H9 (cell line): ENCODE results near the gene GSK3A. TPM values are rescaled to one million over a fixed set of nuclear protein-coding genes. Genes with fewer than 3 reads are reported as not detected.

ENCODE experiments used
- DNase-seq: peaks from one replicate; pipeline ENCODE4 v3.0.0-alpha.2; 2017
- H2AFZ ChIP-seq: one replicate; pipeline ENCODE4 v1.6.1; 2013; ENCODE audit warnings: mild to moderate bottlenecking, low read length, control low read depth, moderate library complexity
- H2AK5ac ChIP-seq: 2 replicates; pipeline ENCODE4 v1.6.1; 2013; ENCODE audit warnings: low read length, control low read depth, mixed read lengths; ENCODE audit not compliant: insufficient read length
- H2BK120ac ChIP-seq: one replicate; pipeline ENCODE4 v1.6.1; 2013; ENCODE audit warnings: low read depth, mild to moderate bottlenecking, low read length, control low read depth, inconsistent platforms; ENCODE audit not compliant: poor library complexity, severe bottlenecking
- H2BK12ac ChIP-seq: 2 replicates; pipeline ENCODE4 v1.6.1; 2013; ENCODE audit warnings: low read length, control low read depth, mixed read lengths, low read depth; ENCODE audit not compliant: insufficient read length
- H2BK15ac ChIP-seq: 2 replicates; pipeline ENCODE4 v1.6.1; 2013; ENCODE audit warnings: low read depth, low read length, control low read depth
- H2BK20ac ChIP-seq: one replicate; pipeline ENCODE4 v1.6.1; 2013; ENCODE audit warnings: low read depth, mild to moderate bottlenecking, low read length, control low read depth, inconsistent platforms; ENCODE audit not compliant: poor library complexity, severe bottlenecking
- H2BK5ac ChIP-seq: 2 replicates; pipeline ENCODE4 v1.6.1; 2013; ENCODE audit warnings: low read length, control low read depth, mixed read lengths; ENCODE audit not compliant: insufficient read length
- H3K14ac ChIP-seq: 2 replicates; pipeline ENCODE4 v1.6.1; 2013; ENCODE audit warnings: low read length, control low read depth; ENCODE audit not compliant: insufficient read depth
- H3K18ac ChIP-seq: 2 replicates; pipeline ENCODE4 v1.6.1; 2013; ENCODE audit warnings: low read depth, mild to moderate bottlenecking, mixed read lengths, low read length, control low read depth; ENCODE audit not compliant: insufficient read length
- H3K23ac ChIP-seq: 2 replicates; pipeline ENCODE4 v1.6.1; 2013; ENCODE audit warnings: low read length, control low read depth, mixed read lengths, low read depth; ENCODE audit not compliant: insufficient read length
- H3K23me2 ChIP-seq: 2 replicates; pipeline ENCODE4 v1.6.1; 2013; ENCODE audit warnings: low read depth, mild to moderate bottlenecking, mixed read lengths, low read length, control low read depth; ENCODE audit not compliant: insufficient read length, poor library complexity, severe bottlenecking
- H3K27ac ChIP-seq: 2 replicates; pipeline ENCODE4 v1.5.1; 2013; ENCODE audit warnings: low read length, control low read depth, mixed read lengths, low read depth; ENCODE audit not compliant: insufficient read length
- H3K27me3 ChIP-seq: 2 replicates; pipeline ENCODE4 v1.6.1; 2013; ENCODE audit warnings: low read length, control low read depth, inconsistent platforms; ENCODE audit not compliant: insufficient read depth
- H3K4ac ChIP-seq: 2 replicates; pipeline ENCODE4 v1.6.1; 2013; ENCODE audit warnings: low read depth, mild to moderate bottlenecking, control low read depth, inconsistent platforms, low read length, moderate library complexity
- H3K4me1 ChIP-seq: 2 replicates; pipeline ENCODE4 v1.6.1; 2013; ENCODE audit warnings: low read length, control low read depth, inconsistent platforms; ENCODE audit not compliant: insufficient read depth
- H3K4me2 ChIP-seq: 2 replicates; pipeline ENCODE4 v1.6.1; 2013; ENCODE audit warnings: low read length, control low read depth, mixed read lengths; ENCODE audit not compliant: insufficient read length, insufficient read depth
- H3K56ac ChIP-seq: 2 replicates; pipeline ENCODE4 v1.6.1; 2013; ENCODE audit warnings: low read depth, mild to moderate bottlenecking, mixed read lengths, low read length, control low read depth; ENCODE audit not compliant: insufficient read length
- H3K79me1 ChIP-seq: 2 replicates; pipeline ENCODE4 v1.6.1; 2013; ENCODE audit warnings: low read depth, mild to moderate bottlenecking, moderate library complexity, low read length, control low read depth, inconsistent platforms; ENCODE audit not compliant: insufficient read depth, poor library complexity, severe bottlenecking
- H3K79me2 ChIP-seq: 2 replicates; pipeline ENCODE4 v1.6.1; 2013; ENCODE audit warnings: low read length, control low read depth, inconsistent platforms; ENCODE audit not compliant: insufficient read depth
- H3K9ac ChIP-seq: 2 replicates; pipeline ENCODE4 v1.6.1; 2013; ENCODE audit warnings: low read length, control low read depth, mixed read lengths; ENCODE audit not compliant: insufficient read length; ENCODE audit errors: extremely low read depth
- H3K9me3 ChIP-seq: one replicate; pipeline ENCODE4 v1.6.1; 2013; ENCODE audit warnings: low read depth, low read length, inconsistent platforms; ENCODE audit not compliant: control insufficient read depth
- H3T11ph ChIP-seq: one replicate; pipeline ENCODE4 v1.6.1; 2013; ENCODE audit warnings: mild to moderate bottlenecking, low read length, control low read depth, inconsistent platforms
- H4K20me1 ChIP-seq: one replicate; pipeline ENCODE4 v1.6.1; 2013; ENCODE audit not compliant: control insufficient read depth, insufficient read length, insufficient read depth
- H4K5ac ChIP-seq: 2 replicates; pipeline ENCODE4 v1.6.1; 2013; ENCODE audit warnings: low read depth, mild to moderate bottlenecking, mixed read lengths, low read length, control low read depth; ENCODE audit not compliant: insufficient read length
- H4K8ac ChIP-seq: replicated peaks from 2 replicates; pipeline ENCODE4 v1.6.1; 2013; ENCODE audit warnings: low read length, control low read depth, mixed read lengths, low read depth; ENCODE audit not compliant: insufficient read length
- H4K91ac ChIP-seq: 2 replicates; pipeline ENCODE4 v1.6.1; 2013; ENCODE audit warnings: low read depth, mild to moderate bottlenecking, moderate library complexity, mixed read lengths, low read length, control low read depth; ENCODE audit not compliant: insufficient read length
- H3K27ac Mint-ChIP-seq, 3 experiments: 2 replicates in 2 of 3; 3 replicates in 1 of 3; pipeline ENCODE4 v1.8.0; 2020 to 2021; ENCODE audit warnings: mixed read lengths in 3 of 3, mild to moderate bottlenecking in 1 of 3, moderate library complexity in 1 of 3
- H3K27me3 Mint-ChIP-seq: 2 replicates; pipeline ENCODE4 v1.8.0; 2021; ENCODE audit warnings: low read depth, mild to moderate bottlenecking, moderate library complexity, mixed read lengths
- H3K36me3 Mint-ChIP-seq, 3 experiments: 2 replicates in 2 of 3; 3 replicates in 1 of 3; pipeline ENCODE4 v1.8.0; 2020 to 2021; ENCODE audit warnings: low read depth in 3 of 3, mixed read lengths in 3 of 3; ENCODE audit not compliant: insufficient read depth in 1 of 3
- H3K4me1 Mint-ChIP-seq, 2 experiments: 2 replicates each; pipeline ENCODE4 v1.8.0; 2020; ENCODE audit warnings: mixed read lengths in 2 of 2
- H3K4me3 Mint-ChIP-seq, 2 experiments: 2 replicates in 1 of 2; 3 replicates in 1 of 2; pipeline ENCODE4 v1.8.0; 2020 to 2021; ENCODE audit warnings: mild to moderate bottlenecking in 2 of 2, mixed read lengths in 2 of 2, moderate library complexity in 1 of 2
- H3K9me3 Mint-ChIP-seq, 2 experiments: 2 replicates in 1 of 2; 3 replicates in 1 of 2; pipeline ENCODE4 v1.8.0; 2020; ENCODE audit warnings: mild to moderate bottlenecking in 2 of 2, mixed read lengths in 2 of 2, moderate library complexity in 1 of 2
- CTCF ChIP-seq: fragments of 200-600 bp; sonication (generic); conservative IDR thresholded peaks from 3 replicates; pipeline ENCODE4 v1.8.0; 2021; ENCODE audit warnings: antibody characterized with exemption, mild to moderate bottlenecking
- WGBS: extraction: QIAGEN DNeasy Blood & Tissue Kit; methylation state at CpG from one replicate; pipeline ENCODE4 v1.1.7; 2013; ENCODE audit warnings: missing lambda C conversion rate, low lambda C conversion rate, mixed read lengths; ENCODE audit not compliant: insufficient read length; ENCODE audit errors: extremely low coverage; 5-methylcytosine and 5-hydroxymethylcytosine counted together
- total RNA-seq: library from RNA; stranded (reverse); gene quantifications from 2 replicates; pipeline ENCODE4 v1.2.1, GENCODE V29; 2021

Gene GSK3A
- total RNA-seq, 1 experiment from 2014 or later: 52.4 TPM

DNA sequence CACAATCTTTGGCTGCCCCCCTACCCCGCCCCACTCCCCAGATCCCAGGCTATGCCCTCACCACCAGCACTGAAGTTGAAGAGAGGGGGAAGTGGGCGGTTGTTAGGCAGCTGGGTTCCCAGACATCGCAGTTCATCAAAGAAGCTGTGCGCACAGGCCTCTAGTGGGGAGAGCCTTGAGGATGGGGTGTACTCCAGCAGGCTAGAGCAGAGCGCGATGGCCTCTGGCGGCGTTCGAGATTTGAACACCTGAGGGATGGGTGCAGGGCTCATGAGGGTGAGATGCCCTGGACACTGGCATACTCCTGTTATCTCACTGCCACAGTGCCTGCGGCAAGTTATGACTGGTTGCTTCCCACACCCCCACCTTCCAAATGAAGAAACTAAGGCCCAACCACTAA, 10.0 kb downstream of the GSK3A start:
- Histone ChIP-seq H3K79me2 (no peaks in the 10 kb centered on the region), H2BK12ac (no peak overlapping the region), H2BK15ac (no peak overlapping the region), H3K23ac (no peak overlapping the region), H3K9ac (no peak overlapping the region), H3K9me3 (no peaks in the 10 kb centered on the region), H3K79me1 (no peaks in the 10 kb centered on the region), H2BK5ac (no peak overlapping the region), H3K27ac (no peak overlapping the region), H2AFZ (no peak overlapping the region), H3T11ph (no peak overlapping the region), H2AK5ac (no peak overlapping the region), H4K20me1 (no peaks in the 10 kb centered on the region), H2BK20ac (no peak overlapping the region), H3K56ac (no peak overlapping the region), H4K8ac (no peak overlapping the region), H4K91ac (no peak overlapping the region), H3K4me2 (no peak overlapping the region), H3K14ac (no peak overlapping the region; the same call in 1 of the 2 replicates), H3K18ac (no peak overlapping the region), H3K4ac (no peak overlapping the region), H2BK120ac (no peak overlapping the region), H3K27me3 (no peaks in the 10 kb centered on the region), H4K5ac (no peak overlapping the region), H3K4me1 (no peaks in the 10 kb centered on the region), H3K23me2 (no peaks in the 10 kb centered on the region)
- no peak for TF ChIP-seq CTCF
- H3K27ac Mint-ChIP-seq: no peak overlapping the region
- WGBS: no CpG with 5 or more reads among the region's 10 CpGs
- H3K9me3 Mint-ChIP-seq: no peaks in the 10 kb centered on the region
- no peak overlapping the region for H3K4me3 Mint-ChIP-seq
- no peak for DNase-seq
- peaks cover 0 to 6% of the 10 kb centered on the region in 2 experiments; a peak in 1 of 4 replicates for H3K4me1 Mint-ChIP-seq
- no peaks in the 10 kb centered on the region; the same call in 1 of the 2 replicates for H3K27me3 Mint-ChIP-seq
- H3K36me3 Mint-ChIP-seq: peaks cover 44 to 88% (median 87%) of the 10 kb centered on the region in 3 experiments
